ENCODE results near the gene GNB1L.

The GNB1L gene

GRCh38 chr22:19875531-19876313 lies 21.0 kb upstream of the GNB1L start:
- Histone ChIP-seq H3K27ac (ENCODE audit: insufficient read depth, low read length, poor library complexity, severe bottlenecking) (no peak overlapping the region), H3K4me1 (ENCODE audit: control insufficient read depth, insufficient read depth, low read length, poor library complexity, severe bottlenecking) (peaks cover 13% of the 10 kb centered on the region), H3K27me3 (replicated peaks; ENCODE audit: control insufficient read depth, insufficient read depth, low read length, poor library complexity, severe bottlenecking) (no peaks in the 10 kb centered on the region), H3K9me3 (ENCODE audit: control insufficient read depth, low read length) (no peaks in the 10 kb centered on the region), H3K36me3 (ENCODE audit: control insufficient read depth, insufficient read depth, low read length) (no peaks in the 10 kb centered on the region), H3K4me3 (ENCODE audit: insufficient read depth, low read depth, low read length, poor library complexity, severe bottlenecking) (no peak overlapping the region)
- no peak for DNase-seq

GRCh38 chr22:19875061-19875530 lies 20.4 kb upstream of the GNB1L start:
- H3K9me3 ChIP-seq (ENCODE audit: control insufficient read depth, low read length): no peaks in the 10 kb centered on the region
- peak overlapping the region; percentile 10 for H3K27ac ChIP-seq (ENCODE audit: insufficient read depth, low read length, poor library complexity, severe bottlenecking)

GRCh38 chr22:19874307-19875060 lies 19.8 kb upstream of the GNB1L start:
- no peaks in the 10 kb centered on the region for H3K36me3 ChIP-seq (ENCODE audit: control insufficient read depth, insufficient read depth, low read length)
- no peaks in the 10 kb centered on the region for H3K27me3 ChIP-seq (replicated peaks; ENCODE audit: control insufficient read depth, insufficient read depth, low read length, poor library complexity, severe bottlenecking)
- DNase-seq: no peak
- no peaks in the 10 kb centered on the region for H3K9me3 ChIP-seq (ENCODE audit: control insufficient read depth, low read length)
- peaks cover 13% of the 10 kb centered on the region for H3K4me1 ChIP-seq (ENCODE audit: control insufficient read depth, insufficient read depth, low read length, poor library complexity, severe bottlenecking)
- H3K27ac ChIP-seq (ENCODE audit: insufficient read depth, low read length, poor library complexity, severe bottlenecking): peak overlapping the region; percentile 10
- no peak overlapping the region for H3K4me3 ChIP-seq (ENCODE audit: insufficient read depth, low read depth, low read length, poor library complexity, severe bottlenecking)

More at GRCh38 chr22:19875061-19875530, 20.4 kb upstream of the GNB1L start:
- Histone ChIP-seq H3K4me3 (ENCODE audit: insufficient read depth, low read depth, low read length, poor library complexity, severe bottlenecking) (no peak overlapping the region), H3K27me3 (replicated peaks; ENCODE audit: control insufficient read depth, insufficient read depth, low read length, poor library complexity, severe bottlenecking) (no peaks in the 10 kb centered on the region), H3K36me3 (ENCODE audit: control insufficient read depth, insufficient read depth, low read length) (no peaks in the 10 kb centered on the region), H3K4me1 (ENCODE audit: control insufficient read depth, insufficient read depth, low read length, poor library complexity, severe bottlenecking) (peaks cover 13% of the 10 kb centered on the region)
- no peak for DNase-seq

- no peaks in the 10 kb centered on the region for H3K27me3 ChIP-seq (replicated peaks; ENCODE audit: control insufficient read depth, insufficient read depth, low read length, poor library complexity, severe bottlenecking)
- H3K9me3 ChIP-seq (ENCODE audit: control insufficient read depth, low read length): no peaks in the 10 kb centered on the region
- no peak for DNase-seq
- H3K4me1 ChIP-seq (ENCODE audit: control insufficient read depth, insufficient read depth, low read length, poor library complexity, severe bottlenecking): peaks cover 13% of the 10 kb centered on the region
- H3K36me3 ChIP-seq (ENCODE audit: control insufficient read depth, insufficient read depth, low read length): no peaks in the 10 kb centered on the region
- H3K4me3 ChIP-seq (ENCODE audit: insufficient read depth, low read depth, low read length, poor library complexity, severe bottlenecking): no peak overlapping the region
- H3K27ac ChIP-seq (ENCODE audit: insufficient read depth, low read length, poor library complexity, severe bottlenecking): peak overlapping the region; percentile 10
Observed at GRCh38 chr22:19873960-19874306, 19.3 kb upstream of the GNB1L start.

- Histone ChIP-seq H3K4me1 (ENCODE audit: control insufficient read depth, insufficient read depth, low read length, poor library complexity, severe bottlenecking) (peaks cover 13% of the 10 kb centered on the region), H3K36me3 (ENCODE audit: control insufficient read depth, insufficient read depth, low read length) (no peaks in the 10 kb centered on the region), H3K4me3 (ENCODE audit: insufficient read depth, low read depth, low read length, poor library complexity, severe bottlenecking) (no peak overlapping the region), H3K27ac (ENCODE audit: insufficient read depth, low read length, poor library complexity, severe bottlenecking) (peak overlapping the region; percentile 10), H3K27me3 (replicated peaks; ENCODE audit: control insufficient read depth, insufficient read depth, low read length, poor library complexity, severe bottlenecking) (no peaks in the 10 kb centered on the region), H3K9me3 (ENCODE audit: control insufficient read depth, low read length) (no peaks in the 10 kb centered on the region)
- no peak for DNase-seq
Observed at GRCh38 chr22:19873138-19873959, 18.7 kb upstream of the GNB1L start.

GRCh38 chr22:19872779-19873137 lies 18.1 kb upstream of the GNB1L start:
- Histone ChIP-seq H3K27ac (ENCODE audit: insufficient read depth, low read length, poor library complexity, severe bottlenecking) (no peak overlapping the region), H3K4me1 (ENCODE audit: control insufficient read depth, insufficient read depth, low read length, poor library complexity, severe bottlenecking) (peaks cover 13% of the 10 kb centered on the region), H3K9me3 (ENCODE audit: control insufficient read depth, low read length) (no peaks in the 10 kb centered on the region), H3K27me3 (replicated peaks; ENCODE audit: control insufficient read depth, insufficient read depth, low read length, poor library complexity, severe bottlenecking) (no peaks in the 10 kb centered on the region), H3K36me3 (ENCODE audit: control insufficient read depth, insufficient read depth, low read length) (no peaks in the 10 kb centered on the region), H3K4me3 (ENCODE audit: insufficient read depth, low read depth, low read length, poor library complexity, severe bottlenecking) (no peak overlapping the region)
- no peak for DNase-seq

- no peak overlapping the region for H3K4me3 ChIP-seq (ENCODE audit: insufficient read depth, low read depth, low read length, poor library complexity, severe bottlenecking)
- H3K9me3 ChIP-seq (ENCODE audit: control insufficient read depth, low read length): no peaks in the 10 kb centered on the region
- no peak for DNase-seq
- no peaks in the 10 kb centered on the region for H3K36me3 ChIP-seq (ENCODE audit: control insufficient read depth, insufficient read depth, low read length)
- no peaks in the 10 kb centered on the region for H3K27me3 ChIP-seq (replicated peaks; ENCODE audit: control insufficient read depth, insufficient read depth, low read length, poor library complexity, severe bottlenecking)
- H3K4me1 ChIP-seq (ENCODE audit: control insufficient read depth, insufficient read depth, low read length, poor library complexity, severe bottlenecking): peaks cover 13% of the 10 kb centered on the region
- H3K27ac ChIP-seq (ENCODE audit: insufficient read depth, low read length, poor library complexity, severe bottlenecking): no peak overlapping the region
Observed at GRCh38 chr22:19871845-19872778, 17.4 kb upstream of the GNB1L start.

- Histone ChIP-seq H3K9me3 (ENCODE audit: control insufficient read depth, low read length) (no peaks in the 10 kb centered on the region), H3K36me3 (ENCODE audit: control insufficient read depth, insufficient read depth, low read length) (no peaks in the 10 kb centered on the region), H3K4me3 (ENCODE audit: insufficient read depth, low read depth, low read length, poor library complexity, severe bottlenecking) (no peak overlapping the region), H3K27ac (ENCODE audit: insufficient read depth, low read length, poor library complexity, severe bottlenecking) (no peak overlapping the region), H3K27me3 (replicated peaks; ENCODE audit: control insufficient read depth, insufficient read depth, low read length, poor library complexity, severe bottlenecking) (no peaks in the 10 kb centered on the region), H3K4me1 (ENCODE audit: control insufficient read depth, insufficient read depth, low read length, poor library complexity, severe bottlenecking) (peaks cover 13% of the 10 kb centered on the region)
- no peak for DNase-seq
Observed at GRCh38 chr22:19871023-19871844, 16.6 kb upstream of the GNB1L start.

Data from effector memory CD4-positive, alpha-beta T cell (primary cell).